ENCODE data around the gene CDKN2AIP.

DNA sequence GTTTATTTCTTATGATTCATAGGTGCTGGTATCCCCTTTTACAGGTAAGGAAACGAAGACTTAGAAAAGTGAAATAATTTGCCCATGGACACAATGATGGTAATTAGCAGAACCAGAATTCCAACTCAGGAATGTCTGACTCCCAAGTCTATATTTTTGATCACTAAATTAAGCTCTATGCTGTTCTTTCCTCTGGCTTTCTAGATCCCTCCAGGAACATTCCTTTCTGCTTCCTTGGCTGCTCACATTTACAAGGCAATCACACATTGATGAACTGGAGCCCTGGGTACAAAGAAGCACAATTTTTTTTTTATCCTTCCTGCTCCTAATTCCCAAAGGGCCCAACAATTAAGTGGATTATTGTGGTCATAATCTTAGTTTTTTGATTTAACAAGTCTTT lies 7.0 kb upstream of the CDKN2AIP start:
- TF ChIP-seq EZH2phosphoT487 (IDR thresholded peaks at IDR 0.05; ENCODE audit: borderline replicate concordance): no peak
- no peak for TF ChIP-seq CTCF (conservative IDR thresholded peaks at IDR 0.05; ENCODE audit: low read length)

Measured in Loucy (cell line).